HEK293T (cell line): ENCODE data around the gene LUC7L.
"Not testable (repeated sequence)": the region's sequence is repeated elsewhere in the genome, so short reads cannot be mapped to it uniquely, and the experiment has no call there.

Source experiments
- CTCF ChIA-PET: fragments of 350-600 bp; formaldehyde crosslinking; extraction: SDS; loops from one replicate; lab custom pipeline; 2021; ENCODE audit warnings: antibody characterized with exemption, inconsistent platforms; lab: Yijun Ruan, JAX
- POLR2A ChIA-PET: fragments of 350-600 bp; formaldehyde crosslinking; extraction: SDS; loops from one replicate; lab custom pipeline; 2020; ENCODE audit warnings: antibody characterized with exemption, inconsistent platforms; lab: Yijun Ruan, JAX
- DNase-seq: peaks from one replicate; pipeline ENCODE4 v3.0.0; 2012; ENCODE audit warnings: mixed read lengths; ENCODE audit errors: extremely low spot score
- ARNT ChIP-seq: fragments of 450-650 bp; IDR thresholded peaks from 2 replicates; pipeline ENCODE4 v1.6.1; 2017; ENCODE audit warnings: mild to moderate bottlenecking
- BHLHE40 ChIP-seq: fragments of 450-650 bp; IDR thresholded peaks from 2 replicates; pipeline ENCODE4 v1.6.1; 2016; ENCODE audit warnings: mild to moderate bottlenecking, moderate library complexity, borderline replicate concordance
- CTBP1 ChIP-seq: fragments of 450-650 bp; IDR thresholded peaks from 2 replicates; pipeline ENCODE4 v1.6.1; 2016; ENCODE audit warnings: borderline replicate concordance
- ELF4 ChIP-seq: fragments of 450-650 bp; IDR thresholded peaks from 2 replicates; pipeline ENCODE4 v1.6.1; 2017; ENCODE audit warnings: antibody characterized with exemption
- FOXA1 ChIP-seq: fragments of 450-650 bp; IDR thresholded peaks from 2 replicates; pipeline ENCODE4 v1.6.1; 2016; ENCODE audit warnings: mild to moderate bottlenecking
- FOXK2 ChIP-seq: fragments of 450-650 bp; IDR thresholded peaks from 2 replicates; pipeline ENCODE4 v1.6.1; 2016; ENCODE audit warnings: mild to moderate bottlenecking
- FOXM1 ChIP-seq: fragments of 450-650 bp; IDR thresholded peaks from 2 replicates; pipeline ENCODE4 v1.6.1; 2017; ENCODE audit warnings: mild to moderate bottlenecking, borderline replicate concordance
- HDGF ChIP-seq: fragments of 450-650 bp; IDR thresholded peaks from 2 replicates; pipeline ENCODE4 v1.6.1; 2017; ENCODE audit warnings: antibody characterized with exemption, borderline replicate concordance
- L3MBTL2 ChIP-seq: fragments of 450-650 bp; conservative IDR thresholded peaks from 2 replicates; pipeline ENCODE4 v1.6.1; 2016; ENCODE audit warnings: mild to moderate bottlenecking
- LEF1 ChIP-seq: fragments of 450-650 bp; IDR thresholded peaks from 2 replicates; pipeline ENCODE4 v1.6.1; 2017; ENCODE audit warnings: mild to moderate bottlenecking, borderline replicate concordance
- NFRKB ChIP-seq: fragments of 450-650 bp; IDR thresholded peaks from 2 replicates; pipeline ENCODE4 v1.6.1; 2016; ENCODE audit warnings: mild to moderate bottlenecking, moderate library complexity
- PKNOX1 ChIP-seq: fragments of 450-650 bp; IDR thresholded peaks from 2 replicates; pipeline ENCODE4 v1.6.1; 2016
- SP1 ChIP-seq: fragments of 450-650 bp; IDR thresholded peaks from 2 replicates; pipeline ENCODE4 v1.6.1; 2017
- SUZ12 ChIP-seq: fragments of 450-650 bp; IDR thresholded peaks from 2 replicates; pipeline ENCODE4 v1.6.1; 2016; ENCODE audit warnings: mild to moderate bottlenecking
- TARDBP ChIP-seq: fragments of 450-650 bp; IDR thresholded peaks from 2 replicates; pipeline ENCODE4 v1.6.1; 2016
- ZNF384 ChIP-seq: fragments of 450-650 bp; IDR thresholded peaks from 2 replicates; pipeline ENCODE4 v1.6.1; 2016

Gene LUC7L

GRCh38 chr16:175011-175949 lies 54.0 kb downstream of the LUC7L start:
- ChIA-PET CTCF (no interaction called here), POLR2A (no interaction called here)
- no peak for DNase-seq
- TF ChIP-seq PKNOX1 (no peak), CTBP1 (no peak), FOXM1 (no peak), ZNF384 (no peak), LEF1 (no peak), SP1 (no peak), ARNT (no peak), BHLHE40 (no peak), SUZ12 (no peak)

GRCh38 chr16:173928-174769 lies 55.1 kb downstream of the LUC7L start:
- CTCF ChIA-PET, POLR2A ChIA-PET, DNase-seq: not testable (repeated sequence)

GRCh38 chr16:173211-173854 lies 55.9 kb downstream of the LUC7L start:
- POLR2A ChIA-PET, DNase-seq, CTCF ChIA-PET: not testable (repeated sequence)

GRCh38 chr16:172374-172941 lies 56.8 kb downstream of the LUC7L start, which contains the start of gene HBA2:
Gene HBA2 (plus strand): TSS chr16:172876. CDS start chr16:172913, 37 bp downstream.
- POLR2A ChIA-PET, CTCF ChIA-PET, DNase-seq: not testable (repeated sequence)

- ChIA-PET CTCF (interaction anchor here (0.6 to 0.7 kb wide), 2 partner anchors 63 to 91 kb away, joined by 3 to 5 read pairs; no protein-coding TSS in a partner anchor), POLR2A (interaction anchor here (1.2 to 1.4 kb wide), 2 partner anchors 9 to 12 kb away, joined by 3 to 5 read pairs; no protein-coding TSS in a partner anchor)
- TF ChIP-seq LEF1 (no peak), ELF4 (no peak), HDGF (no peak), ARNT (no peak), FOXA1 (no peak), NFRKB (no peak), BHLHE40 (no peak), TARDBP (no peak), FOXM1 (no peak), ZNF384 (no peak), SP1 (no peak), CTBP1 (no peak), SUZ12 (no peak), FOXK2 (no peak), PKNOX1 (no peak)
- no peak for DNase-seq
These were observed 58.5 kb downstream of the LUC7L start for GRCh38 chr16:170788-171187.

- CTCF ChIA-PET, DNase-seq: not testable (repeated sequence)
- POLR2A ChIA-PET: interaction anchor here (1.4 kb wide), 1 partner anchor 9 kb away, joined by 5 read pairs; no protein-coding TSS in a partner anchor
These were observed 59.2 kb downstream of the LUC7L start for GRCh38 chr16:170088-170507.

- CTCF ChIA-PET: no interaction called here
- no peak for DNase-seq
- no peak for TF ChIP-seq L3MBTL2
- no peak for TF ChIP-seq ARNT
- TF ChIP-seq ELF4: no peak
- TF ChIP-seq LEF1: no peak
- TF ChIP-seq FOXK2: no peak
- no peak for TF ChIP-seq HDGF
- TF ChIP-seq ZNF384: no peak
- TF ChIP-seq SUZ12: no peak
- no peak for TF ChIP-seq PKNOX1
- no peak for TF ChIP-seq NFRKB
- no peak for TF ChIP-seq BHLHE40
- POLR2A ChIA-PET: no interaction called here
These were observed 60.2 kb downstream of the LUC7L start for GRCh38 chr16:169014-169413.
